Ectodermal cell (in vitro differentiated cells): Measurements from ENCODE around the gene HMOX2.

Experiments
- H3K27ac ChIP-seq: 2 replicates; pipeline ENCODE4 v1.7.0; 2013; ENCODE audit warnings: mild to moderate bottlenecking, low read depth, low read length; ENCODE audit not compliant: insufficient read depth, poor library complexity, severe bottlenecking
- H3K27me3 ChIP-seq: 2 replicates; pipeline ENCODE4 v1.7.0; 2013; ENCODE audit warnings: mild to moderate bottlenecking, low read length; ENCODE audit not compliant: insufficient read depth, control insufficient read depth, poor library complexity, severe bottlenecking
- H3K36me3 ChIP-seq: one replicate; pipeline ENCODE4 v1.7.0; 2013; ENCODE audit warnings: low read length; ENCODE audit not compliant: control insufficient read depth, insufficient read depth
- H3K4me1 ChIP-seq: one replicate; pipeline ENCODE4 v1.7.0; 2013; ENCODE audit warnings: low read length; ENCODE audit not compliant: control insufficient read depth, insufficient read depth
- H3K4me3 ChIP-seq: 2 replicates; pipeline ENCODE4 v1.7.0; 2013; ENCODE audit warnings: low read depth, low read length, control low read depth; ENCODE audit not compliant: insufficient read depth
- H3K9me3 ChIP-seq: 2 replicates; pipeline ENCODE4 v1.7.0; 2013; ENCODE audit warnings: mild to moderate bottlenecking, low read length, moderate library complexity; ENCODE audit not compliant: control insufficient read depth
- WGBS, 2 experiments: methylation state at CpG; one replicate each; pipeline ENCODE4 v1.1.7; 2013; ENCODE audit warnings: missing lambda C conversion rate in 2 of 2; 5-methylcytosine and 5-hydroxymethylcytosine counted together

Gene HMOX2

GRCh38 chr16:4556112-4556511 lies 79.9 kb downstream of the HMOX2 start, which contains the start of gene C16orf96:
TSS of gene C16orf96 (plus strand) at chr16:4556340. CDS start at chr16:4556490, 150 bp downstream.
- H3K27me3 ChIP-seq: no peaks in the 10 kb centered on the region
- H3K4me1 ChIP-seq: no peaks in the 10 kb centered on the region
- H3K9me3 ChIP-seq: no peaks in the 10 kb centered on the region
- no peak within 1 kb of the TSS for H3K4me3 ChIP-seq
- no peaks in the 10 kb centered on the region for H3K36me3 ChIP-seq
- no peak within 1 kb of the TSS for H3K27ac ChIP-seq
- WGBS, 2 experiments: 93 to 94% methylated on average over 4 of the region's 4 CpGs

- no peak overlapping the region for H3K4me3 ChIP-seq
- H3K9me3 ChIP-seq: no peaks in the 10 kb centered on the region
- WGBS, 2 experiments: 92 to 93% methylated on average over 14 of the region's 14 CpGs
Measured at GRCh38 chr16:4556580-4556979, 80.4 kb downstream of the HMOX2 start.

GRCh38 chr16:4557973-4558372 lies 81.8 kb downstream of the HMOX2 start:
- no peak overlapping the region for H3K27ac ChIP-seq
- no peak overlapping the region for H3K4me3 ChIP-seq
- H3K27me3 ChIP-seq: no peaks in the 10 kb centered on the region
- H3K9me3 ChIP-seq: no peaks in the 10 kb centered on the region
- WGBS, 2 experiments: 92 to 93% methylated on average over 10 of the region's 10 CpGs
- H3K36me3 ChIP-seq: no peaks in the 10 kb centered on the region
- no peaks in the 10 kb centered on the region for H3K4me1 ChIP-seq

More at GRCh38 chr16:4556580-4556979, 80.4 kb downstream of the HMOX2 start:
- no peaks in the 10 kb centered on the region for H3K27me3 ChIP-seq
- no peak overlapping the region for H3K27ac ChIP-seq
- no peaks in the 10 kb centered on the region for H3K4me1 ChIP-seq
- no peaks in the 10 kb centered on the region for H3K36me3 ChIP-seq
